ENCODE measurements around the gene PIWIL1.

The PIWIL1 gene

DNA sequence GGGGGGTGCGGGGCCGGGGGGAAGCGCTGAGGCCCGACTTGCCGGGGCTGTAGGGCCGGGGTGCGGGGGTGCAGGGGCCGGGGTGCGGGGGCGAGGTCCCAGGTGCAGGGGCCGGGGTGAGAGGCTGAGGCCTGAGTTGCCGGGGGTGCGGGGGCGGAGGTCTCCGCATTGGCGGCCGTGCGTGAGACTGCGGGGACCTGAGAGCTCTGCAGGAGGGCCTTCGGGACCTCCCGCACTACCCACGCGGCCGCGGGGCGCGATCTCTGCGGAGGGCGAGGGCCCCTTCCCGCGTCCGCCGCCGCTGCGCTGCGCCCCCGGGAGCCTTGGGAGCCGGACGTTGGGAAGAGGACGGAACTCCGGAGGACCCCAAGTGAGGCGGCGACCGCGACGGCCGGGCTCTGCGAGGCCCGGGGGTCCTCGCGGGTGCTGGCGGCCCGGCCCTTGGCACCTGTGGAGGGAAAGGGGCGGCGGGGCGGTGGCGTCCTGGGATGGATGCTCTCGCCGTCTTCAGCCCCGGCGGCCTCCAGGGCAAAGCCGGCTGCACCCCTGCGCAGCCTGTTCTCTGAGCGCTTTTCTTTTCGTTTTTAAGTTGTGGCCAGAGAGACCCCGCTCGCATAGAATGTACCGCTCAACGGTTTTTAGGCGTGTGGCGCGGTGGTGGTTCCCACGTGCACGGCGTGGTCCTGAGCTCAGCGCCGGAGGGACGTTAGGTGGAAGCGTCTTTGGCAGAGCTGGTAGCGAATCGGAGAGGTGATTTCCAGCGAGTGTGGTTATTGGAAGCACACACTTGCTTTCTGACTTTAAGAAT is 1.3 kb downstream of the PIWIL1 start:
- no peak for DNase-seq

DNA sequence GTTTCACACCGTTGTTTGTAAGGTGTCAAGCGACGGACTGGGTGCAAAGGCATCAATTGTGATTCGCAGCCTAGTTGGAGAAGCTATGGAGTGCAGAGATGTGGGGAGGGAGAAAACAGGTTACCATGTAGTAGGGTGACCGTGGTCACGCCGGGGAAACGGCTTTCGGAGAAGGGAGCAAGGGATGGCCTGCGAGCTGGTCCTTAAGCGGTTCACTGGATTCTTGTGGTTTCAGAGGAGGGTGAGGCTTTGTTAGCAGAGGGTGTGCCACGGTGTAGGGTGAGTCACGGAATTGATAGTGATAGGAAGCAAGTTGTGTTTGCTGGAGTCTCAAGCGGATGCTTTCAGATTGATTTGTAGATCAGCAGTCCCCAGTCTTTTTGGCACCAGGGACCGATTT is 2.3 kb downstream of the PIWIL1 start:
- DNase-seq = no peak

DNA sequence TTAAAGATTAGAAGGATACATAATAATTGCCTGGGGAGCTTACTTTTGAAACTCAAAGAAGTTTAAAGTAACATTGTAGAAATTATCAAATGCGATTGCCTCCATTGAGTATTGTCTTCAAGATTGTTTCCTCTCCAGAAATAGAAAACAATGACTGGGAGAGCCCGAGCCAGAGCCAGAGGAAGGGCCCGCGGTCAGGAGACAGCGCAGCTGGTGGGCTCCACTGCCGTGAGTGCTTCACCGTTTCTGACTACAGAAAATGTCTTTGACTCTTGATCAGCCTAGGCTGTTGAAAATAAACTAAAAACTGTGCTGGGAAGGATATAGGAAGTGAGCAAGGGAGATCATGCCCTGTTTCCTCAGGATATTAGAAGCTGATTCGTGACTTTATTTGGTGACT is 4.8 kb downstream of the PIWIL1 start:
- DNase-seq = no peak

DNA sequence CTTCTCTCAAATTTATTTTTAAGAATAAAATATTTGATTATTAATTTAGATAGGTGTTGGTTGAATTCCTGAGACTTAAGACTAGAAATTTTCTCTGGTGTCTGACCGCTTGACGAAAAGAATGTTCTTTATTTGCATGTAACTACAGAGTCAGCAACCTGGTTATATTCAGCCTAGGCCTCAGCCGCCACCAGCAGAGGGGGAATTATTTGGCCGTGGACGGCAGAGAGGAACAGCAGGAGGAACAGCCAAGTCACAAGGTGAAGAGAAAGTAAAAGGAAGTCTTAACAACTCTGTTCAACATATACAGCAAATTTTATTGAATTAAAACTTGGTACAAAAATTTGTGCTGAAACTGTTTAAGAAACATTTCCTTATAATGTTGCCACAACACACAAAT is 5.2 kb downstream of the PIWIL1 start:
- no peak for DNase-seq

DNA sequence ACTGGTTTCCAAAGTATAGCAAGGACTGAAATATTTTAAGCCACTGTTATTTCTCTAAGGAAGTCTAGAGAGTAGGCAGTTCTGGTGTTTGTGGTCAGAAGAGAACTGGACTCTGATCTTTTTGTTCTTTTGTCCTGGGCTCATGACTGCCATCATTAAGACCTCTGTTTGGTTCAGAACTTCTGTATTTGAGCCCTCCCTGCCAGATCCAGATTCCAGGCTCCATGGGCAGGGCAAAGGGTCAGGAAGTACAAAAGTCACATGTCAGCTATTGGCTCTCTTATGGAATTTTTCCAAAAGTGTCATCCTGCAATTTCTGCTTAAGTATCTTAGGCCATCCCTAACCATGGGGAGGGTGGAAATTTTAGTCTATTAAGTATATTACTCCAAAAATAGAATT is 6.8 kb downstream of the PIWIL1 start:
- DNase-seq = no peak

DNA sequence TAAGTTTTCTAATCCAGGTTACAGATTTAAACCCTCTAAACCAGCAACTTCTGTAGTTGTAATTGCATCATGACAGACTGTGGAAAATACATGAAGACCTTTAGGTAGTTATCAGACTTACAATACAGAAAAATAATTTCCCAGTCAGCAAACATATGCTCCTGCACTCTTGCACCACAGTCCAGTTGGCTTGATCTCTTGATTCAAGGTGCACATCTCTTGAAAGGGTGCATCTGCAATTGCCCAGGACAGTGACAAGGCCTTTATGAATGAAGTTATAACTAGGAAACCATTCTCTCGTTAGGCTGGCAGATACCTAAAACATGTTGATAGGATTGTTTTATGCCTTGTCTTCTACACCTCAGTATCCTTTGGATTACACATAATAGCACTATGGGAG is 7.6 kb downstream of the PIWIL1 start:
- DNase-seq = no peak

DNA sequence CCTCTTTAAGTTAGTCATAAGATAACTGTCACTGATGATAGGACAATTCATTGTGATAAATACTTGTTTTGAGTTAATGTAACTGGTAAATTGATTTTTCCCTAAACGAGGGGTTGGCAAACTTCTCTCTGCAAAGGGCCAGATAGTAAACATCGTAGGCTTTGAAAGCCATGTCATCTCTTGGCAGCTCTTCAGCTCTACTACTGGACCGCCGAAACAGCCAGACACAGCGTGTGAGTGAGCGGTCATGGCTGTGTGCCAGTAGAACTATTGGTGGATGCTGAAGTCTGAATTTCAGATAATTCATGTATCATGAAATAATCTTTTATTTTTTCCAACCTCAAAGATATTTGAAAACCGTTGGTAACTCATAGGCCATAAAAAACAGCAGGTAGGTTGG is 9.9 kb downstream of the PIWIL1 start:
- DNase-seq = no peak

DNA sequence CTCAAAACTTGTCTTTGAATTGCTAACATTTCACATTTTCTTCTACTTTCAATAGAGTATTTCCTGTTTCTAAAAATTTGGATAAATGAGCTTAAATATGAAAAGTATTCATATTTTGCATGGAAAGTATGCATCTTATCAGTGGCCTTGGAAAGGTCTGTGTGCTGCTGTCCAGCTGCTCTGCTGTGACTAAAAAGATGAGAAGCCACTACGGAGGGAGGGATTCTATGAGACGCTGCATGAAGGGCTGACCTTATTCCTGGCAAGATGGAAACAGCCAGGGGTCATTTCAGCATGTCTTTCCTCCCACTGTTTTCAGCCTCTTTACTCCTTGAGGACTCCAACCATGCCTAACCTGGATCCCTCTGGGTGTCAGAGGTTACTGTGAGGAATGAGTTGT is 13.0 kb downstream of the PIWIL1 start:
- no peak for DNase-seq

DNA sequence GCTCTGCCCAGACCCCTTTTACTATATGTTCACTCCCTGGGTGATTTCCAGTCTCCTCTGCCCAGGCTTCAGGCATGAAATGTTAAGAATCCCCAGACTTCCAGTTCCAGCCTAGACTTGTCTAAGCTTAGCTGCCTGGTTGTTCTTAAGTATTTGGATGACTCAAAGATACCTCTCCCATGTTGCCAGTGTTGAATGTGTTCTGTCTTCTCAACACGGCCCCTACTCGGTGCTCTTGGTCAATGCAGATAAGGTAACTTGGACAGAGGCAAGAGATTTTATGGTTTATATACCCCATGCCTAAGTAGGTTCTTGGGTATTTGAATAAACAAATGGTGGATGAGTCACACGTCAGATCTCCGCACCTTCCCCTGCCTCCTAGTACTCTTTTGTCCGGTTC is 13.6 kb downstream of the PIWIL1 start:
- no peak for DNase-seq

DNA sequence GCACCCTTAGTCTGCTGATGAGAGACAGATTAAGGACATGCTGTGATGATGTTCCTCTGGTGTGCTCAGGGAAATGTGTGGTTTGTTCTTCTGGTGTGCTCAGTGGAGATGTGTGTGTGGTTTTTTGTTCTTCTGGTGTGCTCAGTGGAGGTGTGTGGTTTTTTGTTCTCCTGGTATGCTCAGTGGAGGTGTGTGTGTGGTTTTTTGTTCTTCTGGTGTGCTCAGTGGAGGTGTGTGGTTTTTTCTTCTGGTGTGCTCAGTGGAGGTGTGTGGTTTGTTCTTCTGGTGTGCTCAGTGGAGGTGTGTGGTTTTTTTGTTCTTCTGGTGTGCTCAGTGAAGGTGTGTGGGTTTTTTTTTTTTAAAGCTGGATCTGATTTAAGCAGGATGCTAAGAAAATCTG is 15.4 kb downstream of the PIWIL1 start:
- no peak for DNase-seq

DNA sequence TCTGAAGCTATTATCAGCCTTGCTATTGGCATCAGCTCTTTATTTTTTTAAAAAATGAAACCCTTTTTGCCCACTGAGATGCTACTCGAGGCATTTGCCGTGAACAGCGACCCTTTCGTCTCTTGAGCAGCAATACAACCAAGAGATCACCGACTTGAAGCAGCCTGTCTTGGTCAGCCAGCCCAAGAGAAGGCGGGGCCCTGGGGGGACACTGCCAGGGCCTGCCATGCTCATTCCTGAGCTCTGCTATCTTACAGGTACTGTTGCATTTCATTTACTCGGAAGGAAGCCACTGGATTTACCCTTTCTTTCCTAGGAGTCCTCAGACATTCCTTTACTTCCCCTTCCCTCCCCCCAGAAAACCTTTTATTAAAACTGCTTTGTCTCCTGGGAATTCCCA is 16.7 kb downstream of the PIWIL1 start:
- no peak for DNase-seq

DNA sequence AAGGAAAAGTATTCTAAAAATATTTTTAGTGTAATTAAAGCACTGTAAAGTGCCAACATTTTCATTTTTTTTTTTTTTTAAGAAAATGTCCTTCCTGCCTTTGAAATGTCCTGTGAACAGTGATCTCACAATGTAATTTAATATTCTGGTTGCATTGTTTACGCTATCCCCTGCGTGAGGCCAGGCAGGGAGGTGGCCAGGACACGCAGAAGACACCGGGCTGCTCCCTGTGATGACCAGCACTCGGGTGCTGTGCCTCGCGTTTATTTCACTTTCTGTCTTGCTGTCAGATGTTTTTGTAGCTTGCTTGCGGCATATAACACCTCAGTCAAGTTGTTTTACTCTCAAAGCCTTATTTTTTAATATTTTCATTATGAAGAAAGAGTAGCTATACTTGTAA is 18.5 kb downstream of the PIWIL1 start:
- no peak for DNase-seq

DNA sequence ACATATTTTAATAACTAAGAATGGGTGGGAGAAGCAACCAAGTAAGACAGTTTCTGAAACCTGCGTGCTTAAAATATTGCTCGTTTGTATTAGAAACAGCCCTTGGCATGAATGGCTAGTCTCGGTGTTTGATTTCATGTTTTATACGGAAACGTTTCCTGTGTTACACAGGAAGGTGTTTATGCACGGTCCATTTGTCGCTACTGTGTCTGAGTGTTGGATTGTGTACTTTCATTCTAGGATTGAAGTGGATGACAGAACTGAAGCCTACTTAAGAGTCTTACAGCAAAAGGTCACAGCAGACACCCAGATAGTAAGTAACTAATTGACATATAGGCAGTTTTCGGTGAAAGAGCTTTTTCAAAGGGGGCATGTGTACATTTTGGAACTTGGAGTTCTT is 19.6 kb downstream of the PIWIL1 start:
- no peak for DNase-seq

DNA sequence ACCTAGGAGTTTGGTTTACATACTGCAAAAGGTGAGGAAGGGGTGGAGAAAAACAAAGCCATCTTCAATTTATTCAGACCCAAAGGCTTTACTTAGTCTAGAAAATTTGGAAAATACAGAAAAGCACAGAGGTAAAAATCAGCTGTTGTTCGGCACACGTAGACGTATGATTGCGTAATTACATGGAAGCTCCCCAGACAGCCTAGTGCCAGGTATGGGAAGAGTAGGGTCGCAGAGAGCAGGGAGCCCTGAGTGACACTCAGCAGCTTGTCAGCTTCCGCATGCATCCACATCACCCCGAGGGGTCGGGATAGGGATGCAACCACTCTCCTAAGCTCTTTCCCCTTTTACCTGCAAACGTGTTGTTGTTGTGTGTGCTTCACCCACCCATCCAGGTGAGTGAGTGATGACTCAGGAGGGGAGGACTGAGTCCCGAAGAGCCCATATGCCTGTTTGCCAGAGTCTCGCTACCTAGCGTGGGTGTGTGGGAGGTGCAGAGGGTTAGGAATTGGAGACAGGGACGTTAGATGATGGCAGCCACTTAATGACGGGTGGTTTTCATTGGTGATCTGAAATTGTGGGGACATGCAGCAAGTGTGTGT is 20.1 kb downstream of the PIWIL1 start:
- no peak for DNase-seq

DNA sequence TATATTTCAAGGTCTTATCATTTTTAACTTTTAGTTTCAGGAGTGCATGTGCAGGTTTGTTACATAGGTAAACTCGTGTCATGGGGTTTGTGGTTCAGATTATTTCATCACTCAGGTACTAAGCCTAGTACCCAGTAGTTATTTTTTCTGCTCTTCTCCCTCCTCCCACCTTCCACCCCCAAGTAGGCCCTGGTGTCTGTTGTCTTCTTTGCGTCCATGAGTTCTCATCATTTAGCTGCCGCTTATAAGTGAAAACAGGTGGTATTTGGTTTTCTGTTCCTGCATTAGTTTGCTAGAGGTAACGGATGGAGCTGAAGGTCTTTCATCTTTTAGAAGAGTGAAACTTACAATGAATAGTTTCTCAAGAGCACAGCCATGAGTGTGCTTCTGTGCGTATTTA is 24.4 kb downstream of the PIWIL1 start:
- no peak for DNase-seq

DNA sequence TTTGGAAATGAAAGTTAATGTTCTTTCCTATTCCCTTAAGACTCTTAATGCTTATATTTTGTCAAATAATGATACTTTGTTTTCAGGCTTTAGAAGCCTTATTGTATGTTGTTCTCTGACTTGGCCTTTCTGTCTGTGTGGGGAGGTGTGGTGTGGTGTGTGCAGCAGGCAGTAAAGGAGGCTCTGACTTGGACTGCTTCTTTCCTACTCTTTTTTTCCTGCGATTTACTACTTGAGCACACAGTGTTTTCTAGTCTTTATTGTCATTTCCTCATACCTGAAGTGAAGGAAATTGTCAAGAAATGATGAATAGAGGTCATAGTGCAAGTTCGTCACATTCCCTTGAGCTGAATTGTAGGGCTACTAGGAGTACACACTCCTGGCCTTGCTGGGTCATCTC is 26.9 kb downstream of the PIWIL1 start:
- no peak for DNase-seq

DNA sequence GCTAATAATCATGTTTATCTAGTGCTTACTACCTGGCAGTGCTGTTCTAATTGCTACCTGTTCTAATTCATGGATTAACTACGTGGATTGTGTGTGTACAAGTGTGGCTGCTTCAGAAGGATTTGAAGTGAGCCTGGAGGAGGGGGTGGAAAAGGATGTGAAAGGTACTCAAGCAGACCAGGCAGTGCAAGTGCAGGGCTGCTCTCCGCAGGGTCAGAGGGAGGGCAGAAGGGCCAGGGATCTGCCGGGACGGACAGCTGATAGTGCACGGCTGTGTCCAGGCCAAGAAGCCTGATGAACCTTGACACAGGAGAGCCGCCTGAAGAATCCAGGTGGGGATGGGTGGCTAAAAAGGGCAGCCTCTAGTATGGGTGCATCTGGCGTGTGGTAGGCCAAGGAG is 28.5 kb downstream of the PIWIL1 start:
- DNase-seq = no peak

DNA sequence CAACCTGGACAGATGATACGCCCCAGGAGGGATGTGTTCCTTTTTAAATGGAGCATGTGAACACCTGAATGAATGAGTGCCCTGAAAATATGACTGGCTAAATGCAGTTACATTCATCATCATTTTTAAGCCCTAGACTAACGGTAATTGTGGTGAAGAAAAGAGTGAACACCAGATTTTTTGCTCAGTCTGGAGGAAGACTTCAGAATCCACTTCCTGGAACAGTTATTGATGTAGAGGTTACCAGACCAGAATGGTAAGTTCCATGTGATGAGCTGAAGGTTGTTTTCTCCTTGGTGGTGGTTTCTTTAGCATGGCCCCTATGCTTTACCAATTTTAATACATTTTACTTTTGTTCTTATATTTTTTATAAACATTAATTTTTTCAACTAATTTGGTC is 29.3 kb downstream of the PIWIL1 start:
- DNase-seq = no peak

DNA sequence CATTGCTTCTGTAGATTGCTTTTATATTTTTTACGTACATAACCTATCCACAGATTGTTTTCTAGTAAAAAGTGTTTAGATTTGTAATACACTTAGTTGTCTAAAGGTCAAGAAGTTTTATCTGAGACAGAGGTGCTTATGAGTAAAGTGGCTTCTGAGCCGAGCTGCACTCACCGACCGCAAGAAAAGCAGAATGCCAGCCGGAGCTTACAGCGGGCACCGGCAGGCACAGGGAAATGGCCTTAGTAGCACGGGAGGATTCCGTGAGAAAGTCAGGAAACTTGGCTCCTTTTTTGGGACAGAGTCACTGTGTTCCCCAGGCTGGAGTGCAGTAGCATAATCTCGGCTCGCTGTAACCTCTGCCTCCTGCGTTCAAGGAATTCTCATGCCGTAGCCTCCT is 29.8 kb downstream of the PIWIL1 start:
- no peak for DNase-seq

DNA sequence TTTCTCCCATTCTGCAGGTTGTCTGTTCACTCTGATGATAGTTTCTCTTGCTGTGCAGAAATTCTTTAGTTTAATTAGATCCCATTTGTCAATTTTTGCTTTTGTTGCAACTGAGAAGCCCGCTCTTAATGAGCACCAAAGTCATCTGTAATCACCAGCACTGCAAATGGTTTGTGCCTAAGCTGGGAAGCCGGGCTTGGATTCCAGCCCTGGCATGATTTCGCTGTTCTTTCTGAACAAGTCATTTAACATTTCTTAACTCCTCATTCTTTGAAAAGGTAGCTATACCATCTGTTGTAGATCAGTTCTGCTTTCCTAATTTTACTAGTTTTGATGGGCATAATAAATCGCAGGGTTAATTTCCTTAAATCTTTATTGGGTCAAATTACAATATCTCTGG is 32.1 kb downstream of the PIWIL1 start:
- no peak for DNase-seq

DNA sequence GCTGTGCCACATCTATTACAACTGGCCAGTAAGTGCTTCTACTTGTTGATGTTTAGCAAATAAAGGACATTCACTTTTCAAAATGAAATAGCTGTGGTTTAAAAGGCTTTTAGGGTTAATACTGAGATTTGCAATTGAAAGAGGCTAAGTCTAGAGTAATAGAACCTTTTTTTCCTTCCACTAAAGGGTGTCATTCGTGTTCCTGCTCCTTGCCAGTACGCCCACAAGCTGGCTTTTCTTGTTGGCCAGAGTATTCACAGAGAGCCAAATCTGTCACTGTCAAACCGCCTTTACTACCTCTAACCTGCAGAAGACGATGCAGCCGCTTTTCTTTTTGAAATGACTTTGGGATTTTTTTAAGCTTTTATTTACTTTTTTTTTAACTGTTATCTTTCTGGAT is 33.6 kb downstream of the PIWIL1 start:
- DNase-seq = no peak

DNA sequence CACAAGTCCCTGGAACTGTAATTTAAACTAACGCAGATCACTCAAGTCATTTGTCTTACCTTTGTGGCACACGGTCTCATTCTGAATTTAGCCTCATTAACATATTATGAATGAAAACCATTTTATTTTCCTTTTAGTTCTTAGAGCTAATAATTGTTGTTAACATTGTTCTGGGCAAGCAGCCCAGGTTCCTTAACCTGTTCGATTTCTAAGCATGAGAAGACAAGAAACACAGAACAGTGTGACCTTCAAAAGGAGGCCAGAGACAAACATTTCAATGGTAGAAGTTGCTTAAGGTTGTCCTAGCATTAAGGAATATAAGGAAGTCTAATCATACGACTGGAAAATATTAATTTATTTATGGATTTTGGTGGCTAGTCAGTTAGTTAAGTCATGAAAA is 35.2 kb downstream of the PIWIL1 start:
- DNase-seq = no peak

DNA sequence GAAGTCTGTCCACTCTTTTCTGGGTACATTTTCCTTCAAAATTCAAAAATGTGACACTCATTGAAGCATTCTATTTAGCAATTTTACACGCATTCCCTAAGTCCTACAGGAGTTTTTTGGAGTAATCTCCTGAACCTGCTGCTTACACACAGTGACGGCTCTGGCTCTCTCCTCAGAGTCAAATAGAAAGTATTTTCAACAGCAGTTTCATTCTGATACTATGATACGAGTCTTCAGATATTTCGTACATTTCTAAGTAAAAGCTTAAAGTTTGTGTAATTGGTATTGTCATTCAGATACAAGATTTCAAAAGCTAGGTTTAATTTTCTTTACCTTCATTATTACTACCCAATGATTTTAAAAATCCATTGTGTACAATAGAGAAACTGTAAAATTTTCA is 36.4 kb downstream of the PIWIL1 start:
- DNase-seq = no peak

DNA sequence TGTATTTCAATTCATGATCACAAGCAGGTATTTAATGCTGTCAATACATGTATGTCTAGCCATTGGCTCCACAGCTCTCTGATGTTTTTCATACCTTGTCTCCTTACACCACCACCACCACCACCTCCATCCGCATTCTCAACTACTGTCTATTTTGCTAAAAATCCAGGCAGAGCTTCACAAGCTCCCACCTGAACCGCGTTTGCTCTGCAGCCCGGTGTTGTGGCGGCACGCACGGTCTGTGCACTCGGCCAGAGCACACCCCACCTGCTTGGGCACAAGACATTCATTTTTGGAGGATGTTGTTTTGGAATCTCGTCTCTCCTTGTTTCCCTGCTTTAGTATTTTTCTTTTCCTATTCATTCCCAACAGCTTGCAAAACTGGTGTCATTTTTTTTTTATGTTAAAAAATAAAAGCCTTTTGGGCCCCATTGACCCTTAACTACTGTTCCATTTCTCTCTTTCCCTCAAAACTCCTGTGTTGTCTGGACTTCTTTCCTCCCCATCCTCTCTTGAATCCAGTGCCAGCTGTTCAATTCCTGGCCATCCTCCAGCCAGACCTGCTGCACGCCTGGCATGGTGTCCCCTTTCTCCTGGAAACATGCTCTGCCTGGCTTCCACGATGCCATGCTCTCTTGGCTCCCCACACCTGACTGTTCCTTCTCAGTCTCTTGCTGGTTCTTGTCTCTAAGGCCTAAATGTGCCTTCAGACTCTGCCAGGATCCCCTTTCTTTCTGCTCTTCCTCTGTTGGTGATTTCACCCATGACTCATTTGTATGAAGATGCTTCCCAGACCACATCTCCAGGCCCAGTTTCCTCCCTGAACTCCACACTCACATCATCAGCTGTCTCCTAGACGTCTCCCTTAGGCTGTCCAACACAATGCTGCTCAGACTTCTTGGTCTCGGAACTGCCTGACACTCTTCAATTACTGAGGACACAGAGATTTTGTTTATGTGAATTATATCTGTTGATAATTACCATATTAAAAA is 37.9 kb downstream of the PIWIL1 start:
- DNase-seq = no peak

Measured in CD4-positive, alpha-beta T cell treated with Interleukin-1 beta for 1 hour (primary cell).